H1 (cell line): ENCODE measurements around the gene KLHL29. TPM values are rescaled to one million over a fixed set of nuclear protein-coding genes. Genes with fewer than 3 reads are reported as not detected.

ENCODE experiments used
- CTBP2 ChIP-seq: IDR thresholded peaks from 2 replicates; pipeline ENCODE4 v1.7.0; 2011; ENCODE audit warnings: borderline replicate concordance, mild to moderate bottlenecking, moderate library complexity, mixed read lengths, low read length; ENCODE audit not compliant: insufficient read depth, insufficient read length
- EGR1 ChIP-seq: IDR thresholded peaks from 2 replicates; pipeline ENCODE4 v1.6.1; 2011; ENCODE audit warnings: low read depth, low read length, borderline replicate concordance
- HDAC6 ChIP-seq: IDR thresholded peaks from one replicate; pipeline ENCODE4 v1.7.1; 2012; ENCODE audit warnings: low read depth, mild to moderate bottlenecking, inconsistent platforms, low read length, moderate library complexity
- POLR2A ChIP-seq, 2 experiments: IDR thresholded peaks; 1 replicate in 1 of 2; 2 replicates in 1 of 2; pipeline ENCODE4 v1.6.1; 2011; ENCODE audit warnings: low read depth in 2 of 2, low read length in 2 of 2, mild to moderate bottlenecking in 2 of 2; ENCODE audit errors: control extremely low read depth in 1 of 2
- RFX5 ChIP-seq: IDR thresholded peaks from 2 replicates; pipeline ENCODE4 v1.6.1; 2011; ENCODE audit warnings: low read depth, low read length, improper control_type of control experiment, borderline replicate concordance
- RNF2 ChIP-seq: fragments of 200-900, 300-1000 bp; sonication (generic); IDR thresholded peaks from 2 replicates; pipeline ENCODE4 v1.7.1; 2016; ENCODE audit warnings: borderline replicate concordance, low read depth, mild to moderate bottlenecking, antibody characterized with exemption, low read length; ENCODE audit not compliant: poor library complexity, severe bottlenecking; ENCODE audit errors: missing control alignments
- polyA plus RNA-seq, 7 experiments: library from polyadenylated mRNA; depleted of rRNA in 3 of 7; stranded (reverse) in 5 of 7; unstranded in 2 of 7; fragments of >200 nt in 5 of 7; fragments of 200-250 nt in 2 of 7; gene quantifications; 1 replicate in 5 of 7; 2 replicates in 1 of 7; 4 replicates in 1 of 7; pipeline versions ENCODE4 v1.2.1 to v1.2.3, GENCODE V29; 2011 to 2013; ENCODE audit warnings: missing spikeins in 2 of 7, mixed read lengths in 2 of 7
- total RNA-seq: library from RNA; stranded (reverse); fragmentation: NEBNext Ultra II Directional; extraction: Animal tissue kit (Norgen Biotek cat#: 25700); gene quantifications from 2 replicates; pipeline ENCODE4 v1.2.1, GENCODE V29; 2021
- TF ChIP-seq, protein P1 (sequence below): fragments of 300-600 bp; sonication (generic); IDR thresholded peaks from 2 replicates; pipeline ENCODE4 v1.7.1; 2012; ENCODE audit warnings: low read length, moderate library complexity, mild to moderate bottlenecking, inconsistent platforms; ENCODE audit not compliant: insufficient replicate concordance
- TF ChIP-seq, protein P2 (sequence below): IDR thresholded peaks from 2 replicates; pipeline ENCODE4 v1.6.1; 2011; ENCODE audit warnings: low read depth, mild to moderate bottlenecking, low read length; ENCODE audit not compliant: insufficient read depth

The KLHL29 gene
- total and polyA plus RNA-seq, 2 of the 8 experiments (the other 6 are each of a cell fraction or from before 2014, with no cell fraction given) = 1.1 to 4.7 TPM

DNA sequence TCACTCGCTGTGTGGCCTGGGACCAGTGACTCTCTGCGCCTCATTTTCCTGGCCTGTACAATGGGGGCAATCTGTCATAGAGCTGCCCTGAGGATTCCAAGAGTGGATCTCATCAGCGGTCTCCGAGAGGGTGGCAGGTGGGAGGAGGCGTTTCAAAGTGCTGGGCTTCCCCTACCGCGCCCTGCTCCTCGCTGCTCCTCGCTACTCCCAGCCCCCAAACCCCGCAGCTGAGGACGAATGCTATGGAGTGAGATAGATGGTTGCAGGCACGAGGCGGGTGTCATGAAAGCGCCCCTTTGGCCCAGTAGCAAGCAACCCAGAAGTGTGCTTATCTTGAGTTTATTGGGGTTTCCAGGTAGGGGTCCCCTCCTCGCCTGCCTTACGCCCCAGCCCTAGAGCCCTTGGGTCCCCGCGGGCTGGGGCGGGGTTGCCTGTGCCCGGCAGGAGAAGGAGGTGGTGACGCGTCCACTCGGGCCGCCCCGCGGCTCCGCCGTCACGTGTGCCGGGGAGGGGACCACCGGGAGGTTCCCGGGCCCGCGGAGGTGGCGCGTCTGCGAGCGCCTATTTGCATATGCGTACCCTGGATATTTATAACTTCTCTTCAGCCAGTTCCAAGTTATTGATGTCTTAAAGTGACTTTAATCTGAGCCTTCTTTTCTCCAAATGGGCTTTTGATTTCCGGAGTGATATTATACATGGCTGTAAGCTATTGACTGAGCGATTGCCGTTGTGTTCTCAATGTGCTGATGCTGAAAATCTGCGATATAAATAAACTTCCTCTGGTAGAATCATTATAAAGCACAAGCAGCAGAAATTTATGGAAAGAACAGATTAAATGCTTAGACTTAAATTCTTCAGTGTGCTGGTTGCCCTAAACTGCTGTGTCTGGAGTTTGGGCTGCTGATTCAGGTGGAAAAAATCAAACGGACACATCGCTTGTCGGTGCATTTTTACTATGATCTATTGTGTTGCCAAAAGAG lies 278.3 kb downstream of the KLHL29 start (continued):
- TF ChIP-seq HDAC6 (no peak), CTBP2 (no peak), EGR1 (no peak), POLR2A (IDR thresholded peaks at IDR 0.05; ENCODE audit: control extremely low read depth in 1 of 2, low read depth in 2 of 2, low read length in 2 of 2) (no peak), RNF2 (no peak), RFX5 (no peak)
- TF ChIP-seq, protein P1, sequence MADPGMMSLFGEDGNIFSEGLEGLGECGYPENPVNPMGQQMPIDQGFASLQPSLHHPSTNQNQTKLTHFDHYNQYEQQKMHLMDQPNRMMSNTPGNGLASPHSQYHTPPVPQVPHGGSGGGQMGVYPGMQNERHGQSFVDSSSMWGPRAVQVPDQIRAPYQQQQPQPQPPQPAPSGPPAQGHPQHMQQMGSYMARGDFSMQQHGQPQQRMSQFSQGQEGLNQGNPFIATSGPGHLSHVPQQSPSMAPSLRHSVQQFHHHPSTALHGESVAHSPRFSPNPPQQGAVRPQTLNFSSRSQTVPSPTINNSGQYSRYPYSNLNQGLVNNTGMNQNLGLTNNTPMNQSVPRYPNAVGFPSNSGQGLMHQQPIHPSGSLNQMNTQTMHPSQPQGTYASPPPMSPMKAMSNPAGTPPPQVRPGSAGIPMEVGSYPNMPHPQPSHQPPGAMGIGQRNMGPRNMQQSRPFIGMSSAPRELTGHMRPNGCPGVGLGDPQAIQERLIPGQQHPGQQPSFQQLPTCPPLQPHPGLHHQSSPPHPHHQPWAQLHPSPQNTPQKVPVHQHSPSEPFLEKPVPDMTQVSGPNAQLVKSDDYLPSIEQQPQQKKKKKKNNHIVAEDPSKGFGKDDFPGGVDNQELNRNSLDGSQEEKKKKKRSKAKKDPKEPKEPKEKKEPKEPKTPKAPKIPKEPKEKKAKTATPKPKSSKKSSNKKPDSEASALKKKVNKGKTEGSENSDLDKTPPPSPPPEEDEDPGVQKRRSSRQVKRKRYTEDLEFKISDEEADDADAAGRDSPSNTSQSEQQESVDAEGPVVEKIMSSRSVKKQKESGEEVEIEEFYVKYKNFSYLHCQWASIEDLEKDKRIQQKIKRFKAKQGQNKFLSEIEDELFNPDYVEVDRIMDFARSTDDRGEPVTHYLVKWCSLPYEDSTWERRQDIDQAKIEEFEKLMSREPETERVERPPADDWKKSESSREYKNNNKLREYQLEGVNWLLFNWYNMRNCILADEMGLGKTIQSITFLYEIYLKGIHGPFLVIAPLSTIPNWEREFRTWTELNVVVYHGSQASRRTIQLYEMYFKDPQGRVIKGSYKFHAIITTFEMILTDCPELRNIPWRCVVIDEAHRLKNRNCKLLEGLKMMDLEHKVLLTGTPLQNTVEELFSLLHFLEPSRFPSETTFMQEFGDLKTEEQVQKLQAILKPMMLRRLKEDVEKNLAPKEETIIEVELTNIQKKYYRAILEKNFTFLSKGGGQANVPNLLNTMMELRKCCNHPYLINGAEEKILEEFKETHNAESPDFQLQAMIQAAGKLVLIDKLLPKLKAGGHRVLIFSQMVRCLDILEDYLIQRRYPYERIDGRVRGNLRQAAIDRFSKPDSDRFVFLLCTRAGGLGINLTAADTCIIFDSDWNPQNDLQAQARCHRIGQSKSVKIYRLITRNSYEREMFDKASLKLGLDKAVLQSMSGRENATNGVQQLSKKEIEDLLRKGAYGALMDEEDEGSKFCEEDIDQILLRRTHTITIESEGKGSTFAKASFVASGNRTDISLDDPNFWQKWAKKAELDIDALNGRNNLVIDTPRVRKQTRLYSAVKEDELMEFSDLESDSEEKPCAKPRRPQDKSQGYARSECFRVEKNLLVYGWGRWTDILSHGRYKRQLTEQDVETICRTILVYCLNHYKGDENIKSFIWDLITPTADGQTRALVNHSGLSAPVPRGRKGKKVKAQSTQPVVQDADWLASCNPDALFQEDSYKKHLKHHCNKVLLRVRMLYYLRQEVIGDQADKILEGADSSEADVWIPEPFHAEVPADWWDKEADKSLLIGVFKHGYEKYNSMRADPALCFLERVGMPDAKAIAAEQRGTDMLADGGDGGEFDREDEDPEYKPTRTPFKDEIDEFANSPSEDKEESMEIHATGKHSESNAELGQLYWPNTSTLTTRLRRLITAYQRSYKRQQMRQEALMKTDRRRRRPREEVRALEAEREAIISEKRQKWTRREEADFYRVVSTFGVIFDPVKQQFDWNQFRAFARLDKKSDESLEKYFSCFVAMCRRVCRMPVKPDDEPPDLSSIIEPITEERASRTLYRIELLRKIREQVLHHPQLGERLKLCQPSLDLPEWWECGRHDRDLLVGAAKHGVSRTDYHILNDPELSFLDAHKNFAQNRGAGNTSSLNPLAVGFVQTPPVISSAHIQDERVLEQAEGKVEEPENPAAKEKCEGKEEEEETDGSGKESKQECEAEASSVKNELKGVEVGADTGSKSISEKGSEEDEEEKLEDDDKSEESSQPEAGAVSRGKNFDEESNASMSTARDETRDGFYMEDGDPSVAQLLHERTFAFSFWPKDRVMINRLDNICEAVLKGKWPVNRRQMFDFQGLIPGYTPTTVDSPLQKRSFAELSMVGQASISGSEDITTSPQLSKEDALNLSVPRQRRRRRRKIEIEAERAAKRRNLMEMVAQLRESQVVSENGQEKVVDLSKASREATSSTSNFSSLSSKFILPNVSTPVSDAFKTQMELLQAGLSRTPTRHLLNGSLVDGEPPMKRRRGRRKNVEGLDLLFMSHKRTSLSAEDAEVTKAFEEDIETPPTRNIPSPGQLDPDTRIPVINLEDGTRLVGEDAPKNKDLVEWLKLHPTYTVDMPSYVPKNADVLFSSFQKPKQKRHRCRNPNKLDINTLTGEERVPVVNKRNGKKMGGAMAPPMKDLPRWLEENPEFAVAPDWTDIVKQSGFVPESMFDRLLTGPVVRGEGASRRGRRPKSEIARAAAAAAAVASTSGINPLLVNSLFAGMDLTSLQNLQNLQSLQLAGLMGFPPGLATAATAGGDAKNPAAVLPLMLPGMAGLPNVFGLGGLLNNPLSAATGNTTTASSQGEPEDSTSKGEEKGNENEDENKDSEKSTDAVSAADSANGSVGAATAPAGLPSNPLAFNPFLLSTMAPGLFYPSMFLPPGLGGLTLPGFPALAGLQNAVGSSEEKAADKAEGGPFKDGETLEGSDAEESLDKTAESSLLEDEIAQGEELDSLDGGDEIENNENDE = no peak
- TF ChIP-seq, protein P2, sequence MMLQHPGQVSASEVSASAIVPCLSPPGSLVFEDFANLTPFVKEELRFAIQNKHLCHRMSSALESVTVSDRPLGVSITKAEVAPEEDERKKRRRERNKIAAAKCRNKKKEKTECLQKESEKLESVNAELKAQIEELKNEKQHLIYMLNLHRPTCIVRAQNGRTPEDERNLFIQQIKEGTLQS = 0 out of 2 replicates have a peak, but pooled peaks have one; percentile 21
